H1 (cell line): Measurements from ENCODE around the gene PIF1. TPM values are rescaled to one million over a fixed set of nuclear protein-coding genes. Genes with fewer than 3 reads are reported as not detected.

ENCODE experiments used
- CTCF ChIA-PET: fragments of 300-600 bp; sonication (Branson Sonifier 250); formaldehyde crosslinking; loops from one replicate; lab custom pipeline; 2021; ENCODE audit not compliant: partially characterized antibody; lab: Charles Lee
- POLR2A ChIA-PET: fragments of 300-600 bp; sonication (Branson Sonifier 250); formaldehyde crosslinking; loops from one replicate; lab custom pipeline; 2021; ENCODE audit warnings: inconsistent platforms; ENCODE audit not compliant: partially characterized antibody; lab: Charles Lee
- DNase-seq, 2 experiments: peaks; one replicate each; pipeline versions ENCODE4 v3.0.0 to v3.0.0-alpha.2; 2010 to 2022; ENCODE audit warnings: low spot score in 2 of 2, low read depth in 1 of 2, mixed read lengths in 1 of 2
- FAIRE-seq: peaks from 2 replicates; lab custom pipeline; 2011; peaks lifted over from hg19 to GRCh38; lab: Jason Lieb, UNC
- H2AFZ ChIP-seq: 2 replicates; pipeline ENCODE4 v1.8.1; 2012; ENCODE audit warnings: low read length, inconsistent platforms
- H2AK5ac ChIP-seq: 2 replicates; pipeline ENCODE4 v1.6.1; 2013; ENCODE audit warnings: low read depth, low read length
- H2BK120ac ChIP-seq: replicated peaks from 2 replicates; pipeline ENCODE3; 2013; ENCODE audit warnings: low read depth, low read length, inconsistent platforms
- H2BK12ac ChIP-seq: 2 replicates; pipeline ENCODE4 v1.6.1; 2013; ENCODE audit warnings: low read depth, low read length
- H2BK15ac ChIP-seq: 2 replicates; pipeline ENCODE4 v1.6.1; 2013; ENCODE audit warnings: low read length
- H2BK20ac ChIP-seq: 2 replicates; pipeline ENCODE4 v1.6.1; 2013; ENCODE audit warnings: low read length
- H2BK5ac ChIP-seq: 2 replicates; pipeline ENCODE4 v1.6.1; 2013; ENCODE audit warnings: low read depth, low read length
- H3K14ac ChIP-seq: 2 replicates; pipeline ENCODE4 v1.6.1; 2013; ENCODE audit warnings: inconsistent platforms; ENCODE audit not compliant: insufficient read length
- H3K18ac ChIP-seq: 2 replicates; pipeline ENCODE4 v1.6.1; 2013; ENCODE audit warnings: low read length; ENCODE audit errors: extremely low read depth
- H3K23ac ChIP-seq: 2 replicates; pipeline ENCODE4 v1.6.1; 2013; ENCODE audit warnings: inconsistent platforms; ENCODE audit not compliant: insufficient read length
- H3K23me2 ChIP-seq: 2 replicates; pipeline ENCODE4 v1.6.1; 2013; ENCODE audit warnings: low read depth, low read length
- H3K27ac ChIP-seq: 2 replicates; pipeline ENCODE4 v1.6.1; 2011; ENCODE audit warnings: low read depth, low read length, inconsistent platforms
- H3K27me3 ChIP-seq, 4 experiments: replicated peaks in 1 of 4; 1 replicate in 1 of 4; 2 replicates in 3 of 4; pipeline versions ENCODE4 v1.6.1 to v1.8.1; 2011 to 2013; ENCODE audit warnings: low read length in 3 of 4, mild to moderate bottlenecking in 3 of 4, inconsistent platforms in 2 of 4, mixed read lengths in 2 of 4, moderate library complexity in 1 of 4; ENCODE audit not compliant: control insufficient read depth in 3 of 4, insufficient read depth in 3 of 4; ENCODE audit errors: extremely low read depth in 1 of 4
- H3K36me3 ChIP-seq, 4 experiments: 2 replicates each; pipeline versions ENCODE4 v1.6.1 to v1.8.1; 2011 to 2013; ENCODE audit warnings: mild to moderate bottlenecking in 4 of 4, low read length in 3 of 4, moderate library complexity in 2 of 4, control low read depth in 1 of 4, inconsistent platforms in 1 of 4; ENCODE audit not compliant: insufficient read depth in 4 of 4, control insufficient read depth in 2 of 4
- H3K4ac ChIP-seq: replicated peaks from 2 replicates; pipeline ENCODE3; 2013; ENCODE audit warnings: low read length, low read depth, mixed read lengths, inconsistent platforms; ENCODE audit not compliant: insufficient read length
- H3K4me1 ChIP-seq, 4 experiments: replicated peaks in 1 of 4; 1 replicate in 1 of 4; 2 replicates in 3 of 4; pipeline versions ENCODE4 v1.6.1 to v1.8.1; 2011 to 2013; ENCODE audit warnings: low read length in 3 of 4, inconsistent platforms in 2 of 4, mixed read lengths in 1 of 4; ENCODE audit not compliant: insufficient read depth in 4 of 4, control insufficient read depth in 3 of 4
- H3K4me2 ChIP-seq, 2 experiments: 2 replicates each; pipeline versions ENCODE4 v1.6.1 to v1.8.1; 2011 to 2013; ENCODE audit warnings: low read depth in 2 of 2, low read length in 2 of 2, control low read depth in 1 of 2, inconsistent platforms in 1 of 2, mild to moderate bottlenecking in 1 of 2; ENCODE audit not compliant: insufficient read depth in 1 of 2
- H3K4me3 ChIP-seq, 4 experiments: fragments of 200-600, 300-600 bp in 1 of 4; sonication (generic), shearing (Covaris generic), sonication (Bioruptor Twin) in 1 of 4; 2 replicates each; pipeline versions ENCODE4 v1.5.1 to v1.8.1; 2011 to 2016; ENCODE audit warnings: low read length in 4 of 4, low read depth in 3 of 4, control low read depth in 2 of 4, inconsistent platforms in 2 of 4, mild to moderate bottlenecking in 2 of 4, mixed read lengths in 1 of 4, moderate library complexity in 1 of 4; ENCODE audit not compliant: insufficient read depth in 2 of 4; ENCODE audit errors: extremely low read depth in 1 of 4
- H3K56ac ChIP-seq: replicated peaks from 2 replicates; pipeline ENCODE3; 2013; ENCODE audit warnings: low read depth, mild to moderate bottlenecking, mixed read lengths, low read length, inconsistent platforms; ENCODE audit not compliant: insufficient read length
- H3K79me1 ChIP-seq: 2 replicates; pipeline ENCODE4 v1.6.1; 2013; ENCODE audit warnings: low read depth, low read length, control low read depth
- H3K79me2 ChIP-seq, 2 experiments: 2 replicates each; pipeline versions ENCODE4 v1.6.1 to v1.8.1; 2012 to 2013; ENCODE audit warnings: low read length in 2 of 2, mild to moderate bottlenecking in 2 of 2, inconsistent platforms in 1 of 2; ENCODE audit not compliant: insufficient read depth in 2 of 2, control insufficient read depth in 1 of 2
- H3K9ac ChIP-seq, 4 experiments: replicated peaks in 1 of 4; 1 replicate in 1 of 4; 2 replicates in 3 of 4; pipeline versions ENCODE4 v1.6.1 to v1.8.1; 2011 to 2013; ENCODE audit warnings: low read depth in 3 of 4, low read length in 3 of 4, control low read depth in 2 of 4, mild to moderate bottlenecking in 2 of 4, moderate library complexity in 2 of 4, inconsistent platforms in 1 of 4; ENCODE audit errors: extremely low read depth in 1 of 4
- H3K9me3 ChIP-seq, 2 experiments: 2 replicates each; pipeline versions ENCODE4 v1.6.1 to v1.8.1; 2012 to 2013; ENCODE audit warnings: mild to moderate bottlenecking in 2 of 2, moderate library complexity in 2 of 2, control low read depth in 1 of 2, inconsistent platforms in 1 of 2, low read depth in 1 of 2, low read length in 1 of 2, mixed read lengths in 1 of 2; ENCODE audit not compliant: insufficient read depth in 2 of 2
- H4K20me1 ChIP-seq, 2 experiments: replicated peaks in 1 of 2; 2 replicates each; pipeline versions ENCODE3 to v1.8.1; 2011 to 2013; ENCODE audit warnings: inconsistent platforms in 2 of 2, low read length in 2 of 2, mild to moderate bottlenecking in 1 of 2; ENCODE audit not compliant: insufficient read depth in 2 of 2, control insufficient read depth in 1 of 2
- H4K5ac ChIP-seq: 2 replicates; pipeline ENCODE4 v1.6.1; 2013; ENCODE audit warnings: low read length, low read depth, mixed read lengths, inconsistent platforms; ENCODE audit not compliant: insufficient read length
- H4K8ac ChIP-seq: 2 replicates; pipeline ENCODE4 v1.8.0; 2013; ENCODE audit warnings: mild to moderate bottlenecking, moderate library complexity, low read length, inconsistent platforms; ENCODE audit not compliant: insufficient read depth; ENCODE audit errors: extremely low read depth
- H4K91ac ChIP-seq: replicated peaks from 2 replicates; pipeline ENCODE3; 2013; ENCODE audit warnings: low read length, mixed read lengths, inconsistent platforms; ENCODE audit not compliant: insufficient read length
- BACH1 ChIP-seq: IDR thresholded peaks from 2 replicates; pipeline ENCODE4 v1.6.1; 2012; ENCODE audit warnings: low read length, improper control_type of control experiment
- CBX8 ChIP-seq: fragments of 300-800, 300-1000 bp; sonication (generic); IDR thresholded peaks from 2 replicates; pipeline ENCODE4 v1.7.1; 2016; ENCODE audit warnings: low read depth, low read length, borderline replicate concordance
- CHD2 ChIP-seq: IDR thresholded peaks from 2 replicates; pipeline ENCODE4 v1.6.1; 2012; ENCODE audit warnings: low read length, improper control_type of control experiment
- CTBP2 ChIP-seq: IDR thresholded peaks from 2 replicates; pipeline ENCODE4 v1.7.0; 2011; ENCODE audit warnings: borderline replicate concordance, mild to moderate bottlenecking, moderate library complexity, mixed read lengths, low read length; ENCODE audit not compliant: insufficient read depth, insufficient read length
- POLR2AphosphoS5 ChIP-seq: IDR thresholded peaks from 2 replicates; pipeline ENCODE4 v1.6.1; 2011; ENCODE audit warnings: low read depth, low read length
- RBBP5 ChIP-seq: IDR thresholded peaks from 2 replicates; pipeline ENCODE4 v1.7.1; 2012; ENCODE audit warnings: low read depth, mild to moderate bottlenecking, inconsistent platforms, low read length, moderate library complexity, borderline replicate concordance
- RFX5 ChIP-seq: IDR thresholded peaks from 2 replicates; pipeline ENCODE4 v1.6.1; 2011; ENCODE audit warnings: low read depth, low read length, improper control_type of control experiment, borderline replicate concordance
- RNF2 ChIP-seq: fragments of 200-900, 300-1000 bp; sonication (generic); IDR thresholded peaks from 2 replicates; pipeline ENCODE4 v1.7.1; 2016; ENCODE audit warnings: borderline replicate concordance, low read depth, mild to moderate bottlenecking, antibody characterized with exemption, low read length; ENCODE audit not compliant: poor library complexity, severe bottlenecking; ENCODE audit errors: missing control alignments
- SIN3A ChIP-seq, 2 experiments: IDR thresholded peaks in 1 of 2; conservative IDR thresholded peaks in 1 of 2; 2 replicates each; pipeline ENCODE4 v1.6.1; 2011 to 2012; ENCODE audit warnings: low read length in 2 of 2, improper control_type of control experiment in 1 of 2, low read depth in 1 of 2, mild to moderate bottlenecking in 1 of 2
- TAF7 ChIP-seq: optimal IDR thresholded peaks from 2 replicates; pipeline ENCODE3; 2011; ENCODE audit warnings: low read depth, mild to moderate bottlenecking, inconsistent platforms, low read length, moderate library complexity, borderline replicate concordance
- TBP ChIP-seq: IDR thresholded peaks from 2 replicates; pipeline ENCODE4 v1.6.1; 2011; ENCODE audit warnings: low read depth, low read length, improper control_type of control experiment
- TCF12 ChIP-seq: IDR thresholded peaks from 2 replicates; pipeline ENCODE4 v1.6.1; 2011; ENCODE audit warnings: low read depth, mild to moderate bottlenecking, low read length
- WGBS, 2 experiments: shearing (Covaris generic) in 1 of 2; methylation state at CpG; one replicate each; pipeline versions ENCODE4 v1.1.6 to v1.1.7; 2013 to 2015; ENCODE audit warnings: low lambda C conversion rate in 2 of 2, mixed read lengths in 2 of 2, inconsistent platforms in 1 of 2, low coverage in 1 of 2, missing lambda C conversion rate in 1 of 2; ENCODE audit not compliant: insufficient replicate concordance in 2 of 2, insufficient coverage in 1 of 2, insufficient read length in 1 of 2; ENCODE audit errors: extremely low coverage in 1 of 2, missing lambda C conversion rate in 1 of 2; 5-methylcytosine and 5-hydroxymethylcytosine counted together
- polyA plus RNA-seq, 7 experiments: library from polyadenylated mRNA; depleted of rRNA in 3 of 7; stranded (reverse) in 5 of 7; unstranded in 2 of 7; fragments of >200 nt in 5 of 7; fragments of 200-250 nt in 2 of 7; gene quantifications; 1 replicate in 5 of 7; 2 replicates in 1 of 7; 4 replicates in 1 of 7; pipeline versions ENCODE4 v1.2.1 to v1.2.3, GENCODE V29; 2011 to 2013; ENCODE audit warnings: missing spikeins in 2 of 7, mixed read lengths in 2 of 7
- total RNA-seq: library from RNA; stranded (reverse); fragmentation: NEBNext Ultra II Directional; extraction: Animal tissue kit (Norgen Biotek cat#: 25700); gene quantifications from 2 replicates; pipeline ENCODE4 v1.2.1, GENCODE V29; 2021

Gene PIF1
- total and polyA plus RNA-seq, 2 of the 8 experiments (the other 6 are each of a cell fraction or from before 2014, with no cell fraction given), result 73.3 to 138 TPM

GRCh38 chr15:64772964-64773363 lies 52.5 kb downstream of the PIF1 start:
- no peak overlapping the region for H2BK15ac ChIP-seq
- no peak overlapping the region for H2BK20ac ChIP-seq
- no peak overlapping the region for H2BK12ac ChIP-seq
- WGBS, 2 experiments, result 66% methylated on average over 6 of the region's 6 CpGs; no CpG with 5 or more reads in 1 of the 2 experiments
- ChIA-PET POLR2A (interaction anchor here (1.3 to 25.1 kb wide), 7 partner anchors 10 to 83 kb away, joined by 3 to 748 read pairs (median 7); no protein-coding TSS in a partner anchor), CTCF (interaction anchor here (2.0 kb wide), 1 partner anchor 36 kb away, joined by 15 read pairs; no protein-coding TSS in a partner anchor)
- no peak overlapping the region for H4K8ac ChIP-seq
- H3K79me2 ChIP-seq, result peaks cover 48 to 90% of the 10 kb centered on the region in 2 experiments
- no peak overlapping the region for H3K14ac ChIP-seq
- H3K36me3 ChIP-seq, result 0 out of 8 replicates have a peak, but pooled peaks cover 0 to 4% (median 0%) of the 10 kb centered on the region in 4 experiments
- H3K4ac ChIP-seq, result no peak overlapping the region
- H4K5ac ChIP-seq, result peak overlapping the region; percentile 5
- H3K4me2 ChIP-seq, result peak overlapping the region; percentile 93 to 94
- peaks cover 8% of the 10 kb centered on the region in 2 experiments for H4K20me1 ChIP-seq
- no peak overlapping the region for H3K56ac ChIP-seq
- DNase-seq (no peak), FAIRE-seq (no peak)
- H3K23ac ChIP-seq, result no peak overlapping the region
- peaks cover 14% of the 10 kb centered on the region for H3K23me2 ChIP-seq
- peak overlapping the region; percentile 13; the same call in 1 of the 2 replicates for H3K27ac ChIP-seq
- no peaks in the 10 kb centered on the region for H3K9me3 ChIP-seq
- peak overlapping the region; percentile 2; the same call in 1 of the 2 replicates for H2BK5ac ChIP-seq
- no peak overlapping the region for H2AFZ ChIP-seq
- no peak overlapping the region for H2AK5ac ChIP-seq
- no peak overlapping the region for H2BK120ac ChIP-seq
- H3K18ac ChIP-seq, result peak overlapping the region; percentile 21; the same call in 1 of the 2 replicates
- H3K9ac ChIP-seq, result peak overlapping the region in 2 of 4 experiments; percentile 16 to 28; a peak in 2 of 7 replicates
- peak overlapping the region; percentile 73 to 95 (median 80); a peak in 6 of 8 replicates for H3K4me3 ChIP-seq
- no peaks in the 10 kb centered on the region for H3K27me3 ChIP-seq
- no peak overlapping the region for H4K91ac ChIP-seq
- H3K4me1 ChIP-seq, result peaks cover 22 to 31% (median 28%) of the 10 kb centered on the region in 4 experiments
- peaks cover 10% of the 10 kb centered on the region; the same call in 1 of the 2 replicates for H3K79me1 ChIP-seq
- TF ChIP-seq CHD2 (no peak), BACH1 (no peak), TAF7 (no peak), RFX5 (no peak), POLR2AphosphoS5 (no peak), SIN3A (conservative IDR thresholded peaks at IDR 0.05 in 1 of 2, IDR thresholded peaks at IDR 0.05 in 1 of 2; ENCODE audit: low read depth in 1 of 2, low read length in 2 of 2) (no peak), RNF2 (no peak), CBX8 (no peak), TCF12 (no peak), RBBP5 (no peak), CTBP2 (no peak), TBP (no peak)
